NCI-H1092 (cell line): ENCODE measurements around the gene SAMD4B.
"Not testable (repeated sequence)": the region's sequence is repeated elsewhere in the genome, so short reads cannot be mapped to it uniquely, and the experiment has no call there.

Source experiments
- DNase-seq: peaks from one replicate; lab custom pipeline; 2025; lab: John Stamatoyannopoulos, UW

The SAMD4B gene

DNA sequence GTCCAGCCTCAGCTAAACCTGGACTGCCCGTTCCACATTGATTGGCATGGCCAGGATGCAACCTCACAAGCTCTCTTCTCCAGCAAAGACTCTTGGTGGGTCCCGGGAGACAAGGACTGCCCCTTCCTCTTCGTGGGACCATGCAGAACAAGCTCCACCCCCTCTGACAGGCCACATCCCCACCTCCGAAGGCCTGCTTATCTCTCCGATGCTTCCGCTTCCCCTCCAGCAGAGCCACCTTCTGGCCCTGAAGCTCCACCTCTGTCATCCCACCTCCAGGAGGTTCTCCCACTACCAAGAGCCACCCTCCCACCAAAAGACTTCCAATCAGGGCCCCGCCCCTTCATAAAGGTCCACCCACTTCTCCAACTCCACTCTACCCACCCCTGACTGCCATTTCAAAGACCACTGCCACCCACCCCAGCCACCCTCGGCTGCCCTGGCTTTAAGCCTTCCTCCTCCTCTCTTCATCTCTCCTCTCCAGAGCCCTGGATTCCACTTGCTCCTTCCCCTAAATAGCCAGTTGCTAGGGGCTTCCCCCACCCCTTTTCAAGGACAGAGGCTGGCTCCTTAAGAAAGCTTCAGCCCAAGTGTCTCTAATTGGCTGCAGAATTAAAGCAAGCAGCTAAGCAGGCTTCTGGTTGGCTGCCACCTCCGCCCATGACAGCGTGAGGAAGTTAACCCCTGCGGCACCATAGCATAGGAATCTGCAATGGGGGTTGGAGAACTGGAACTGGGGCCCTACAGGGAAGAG is 31.5 kb upstream of the SAMD4B start:
- no peak for DNase-seq

DNA sequence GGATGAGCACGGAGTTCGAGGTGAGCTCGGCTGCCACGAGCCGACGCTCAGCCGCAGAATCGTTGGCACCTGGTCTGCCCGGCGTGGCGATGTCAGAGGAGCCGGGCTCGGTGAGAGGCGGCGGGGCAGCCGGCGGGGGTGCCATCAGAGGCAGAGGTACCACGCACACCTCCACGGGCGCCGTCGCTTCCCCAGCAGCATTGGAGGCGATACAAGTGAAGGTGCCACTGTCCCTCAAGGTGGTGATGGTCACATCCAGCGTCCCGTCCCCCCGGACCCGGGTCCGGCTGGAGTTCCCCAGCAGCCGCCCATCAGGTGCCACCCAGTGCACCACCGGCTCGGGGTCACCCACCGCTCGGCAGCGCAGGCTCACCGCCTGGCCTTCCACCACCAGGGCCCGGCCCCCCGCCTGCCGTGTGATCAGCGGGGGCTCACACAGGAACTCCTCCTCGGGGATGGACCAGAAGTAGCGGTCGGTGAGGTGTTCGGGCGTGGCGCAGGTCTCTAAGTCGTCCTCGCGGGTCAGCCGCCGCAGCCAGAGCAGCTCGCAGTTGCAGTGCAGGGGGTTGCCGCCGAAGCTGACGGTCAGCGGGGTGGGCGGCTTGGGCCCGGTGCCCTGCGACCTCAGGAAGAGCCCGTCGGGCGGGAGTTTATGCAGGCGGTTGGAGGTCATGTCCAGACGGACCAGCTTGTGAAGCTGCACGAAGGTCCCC is 28.0 kb upstream of the SAMD4B start:
- no peak for DNase-seq

DNA sequence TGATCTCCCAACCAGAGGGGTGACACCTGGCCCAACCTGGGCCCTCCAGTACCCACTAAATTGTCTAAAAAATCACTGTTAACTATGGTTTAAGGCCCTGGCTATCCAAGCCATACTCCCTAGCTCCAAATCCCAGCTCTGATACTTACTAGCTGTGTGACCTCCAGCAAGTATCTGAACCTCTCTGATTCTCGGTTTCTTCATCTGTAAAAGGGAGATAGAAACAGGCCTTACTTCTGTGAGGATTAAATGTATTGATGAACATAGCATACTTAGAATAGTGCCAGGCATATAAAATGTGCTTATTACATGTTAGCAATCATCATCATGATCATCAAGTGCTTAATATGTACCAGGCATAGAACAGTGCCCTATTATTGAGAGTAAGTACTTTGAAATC is 26.3 kb upstream of the SAMD4B start:
- no peak for DNase-seq

DNA sequence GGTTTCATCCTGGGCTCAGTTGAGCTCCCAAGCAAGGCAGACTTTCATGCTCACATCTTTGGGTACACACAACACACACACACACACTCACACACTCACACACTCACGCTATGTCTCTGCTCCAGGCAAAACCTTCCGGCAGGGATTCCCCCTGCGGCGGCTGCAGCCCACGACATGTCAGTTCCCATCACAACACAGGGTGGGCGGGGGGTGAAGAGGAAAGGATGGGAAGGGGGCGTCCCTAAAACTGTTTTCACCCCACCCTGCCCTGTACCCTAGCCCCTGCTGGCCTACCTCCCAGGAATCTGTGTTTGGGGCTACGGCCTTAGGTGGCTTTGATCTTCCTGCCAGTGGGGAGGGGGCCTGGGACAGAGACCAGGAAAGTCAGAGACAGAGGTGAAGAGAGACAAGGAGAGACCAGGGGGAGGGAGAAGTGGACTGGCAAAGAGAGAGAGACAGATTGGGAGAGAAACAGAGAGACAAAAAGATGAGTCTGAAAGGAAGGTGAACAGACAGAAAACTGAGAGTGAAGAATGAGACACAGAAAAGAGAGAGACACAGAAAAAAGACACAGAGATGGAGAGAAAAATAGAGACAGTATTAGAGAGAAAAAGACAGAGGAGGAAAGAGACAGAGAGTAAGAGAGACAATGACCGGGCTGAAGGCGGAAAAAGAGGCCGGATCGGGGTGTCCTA is 25.4 kb upstream of the SAMD4B start:
- no peak for DNase-seq

DNA sequence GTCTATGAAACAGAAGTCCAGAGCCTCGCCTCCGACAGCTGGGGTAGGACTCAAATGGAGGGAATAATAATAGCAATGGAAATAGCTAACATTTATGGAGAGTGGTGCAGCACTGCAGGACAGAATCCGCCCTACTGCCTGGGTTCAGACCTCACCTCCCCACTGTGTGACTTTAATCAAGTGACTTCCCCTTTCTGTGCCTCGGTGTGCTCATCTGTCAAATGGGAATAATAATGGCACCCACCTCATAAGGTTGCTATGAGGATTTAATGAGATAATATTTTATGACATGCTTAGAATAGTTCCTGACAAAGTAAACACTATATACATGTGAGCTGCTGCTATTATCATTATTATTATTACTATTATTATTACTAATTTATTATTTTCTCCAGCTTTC is 24.7 kb upstream of the SAMD4B start:
- DNase-seq, result no peak

DNA sequence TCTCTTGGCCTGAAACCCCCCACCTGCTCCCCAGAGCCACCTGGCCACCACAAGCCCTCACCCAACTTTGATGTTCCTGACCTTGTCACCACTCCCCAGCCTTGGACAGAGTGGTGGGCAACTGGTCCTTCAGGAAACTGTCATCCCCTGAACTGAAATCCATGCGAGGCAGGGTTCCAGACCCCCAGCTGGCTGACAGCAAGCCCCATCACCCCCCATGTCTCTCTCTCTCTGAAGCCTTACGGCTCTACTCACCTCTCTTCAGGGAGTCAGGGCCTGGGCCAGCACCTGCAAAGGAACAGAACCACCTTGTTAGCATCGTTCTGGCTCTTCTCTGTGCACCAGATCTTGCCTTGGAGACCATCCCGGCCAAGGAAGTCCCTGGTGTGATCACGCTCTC is 24.1 kb upstream of the SAMD4B start:
- no peak for DNase-seq

DNA sequence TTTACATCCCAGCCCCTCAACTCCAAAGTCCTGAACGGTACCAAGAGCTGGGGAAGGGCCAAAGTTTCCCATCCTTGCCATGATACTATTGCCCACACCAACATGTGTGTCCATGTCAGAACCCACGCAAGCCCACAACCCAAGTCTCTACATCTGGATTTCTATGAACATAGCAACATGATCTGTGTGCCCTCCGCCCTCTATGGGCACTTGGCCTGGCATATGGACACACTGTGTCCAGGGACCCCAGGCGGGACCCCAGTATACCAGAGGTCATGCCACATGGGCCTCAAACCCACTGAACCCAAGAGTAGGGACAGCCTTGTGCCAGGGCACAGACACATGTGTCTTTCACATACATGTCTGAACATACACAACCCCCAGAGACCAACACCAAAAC is 23.5 kb upstream of the SAMD4B start:
- DNase-seq, result no peak

DNA sequence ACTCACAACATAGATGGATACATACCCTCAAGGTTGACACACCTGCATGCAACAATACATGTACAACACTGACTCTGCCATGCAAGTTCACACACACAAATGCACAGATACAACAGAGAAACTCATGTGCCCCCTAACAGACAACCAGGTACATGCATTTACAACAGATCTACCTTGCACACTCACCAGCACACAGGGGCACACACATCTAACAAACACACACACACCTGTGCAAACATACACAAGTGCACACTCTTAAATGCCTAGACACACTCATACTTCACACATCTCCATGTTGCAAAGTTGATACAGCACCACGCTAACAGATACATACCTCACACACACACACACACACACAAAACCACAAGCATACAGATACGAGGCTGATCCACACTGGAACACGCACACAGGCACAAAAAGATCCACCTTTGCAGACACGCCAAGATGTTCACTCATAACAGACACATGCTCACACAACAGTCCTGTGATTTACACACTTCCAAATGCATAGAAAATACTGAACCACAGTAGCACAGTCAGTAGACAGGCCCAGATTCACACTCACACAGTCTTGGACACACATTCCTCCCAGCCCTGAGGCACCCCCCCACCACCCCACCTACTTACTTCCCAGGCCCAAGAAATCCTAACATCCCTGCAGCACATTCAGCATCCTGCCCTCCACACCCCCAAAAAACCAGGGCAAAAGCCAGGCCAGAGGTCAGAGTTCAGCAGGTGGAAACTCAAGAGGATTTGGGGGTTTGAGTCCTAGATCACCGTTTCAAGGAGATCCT is 22.9 kb upstream of the SAMD4B start:
- no peak for DNase-seq

DNA sequence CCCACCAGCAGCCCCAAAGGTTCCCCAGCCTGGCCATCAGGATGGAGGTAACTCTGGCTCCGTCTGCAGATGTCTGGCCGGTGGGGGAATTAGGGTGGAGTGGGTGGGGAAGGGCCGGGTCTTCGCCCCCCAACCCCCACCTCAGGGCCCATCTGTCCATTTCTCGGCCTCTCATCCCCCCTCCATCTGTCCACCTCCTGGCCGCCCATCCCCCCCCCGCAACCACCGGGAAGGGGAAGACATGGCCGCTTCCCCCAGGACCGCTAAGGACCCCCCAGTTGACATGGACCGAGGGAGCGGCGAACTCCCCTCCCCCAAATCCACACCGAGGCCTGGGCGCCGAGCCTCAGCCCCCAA is 22.4 kb upstream of the SAMD4B start:
- DNase-seq, result no peak

DNA sequence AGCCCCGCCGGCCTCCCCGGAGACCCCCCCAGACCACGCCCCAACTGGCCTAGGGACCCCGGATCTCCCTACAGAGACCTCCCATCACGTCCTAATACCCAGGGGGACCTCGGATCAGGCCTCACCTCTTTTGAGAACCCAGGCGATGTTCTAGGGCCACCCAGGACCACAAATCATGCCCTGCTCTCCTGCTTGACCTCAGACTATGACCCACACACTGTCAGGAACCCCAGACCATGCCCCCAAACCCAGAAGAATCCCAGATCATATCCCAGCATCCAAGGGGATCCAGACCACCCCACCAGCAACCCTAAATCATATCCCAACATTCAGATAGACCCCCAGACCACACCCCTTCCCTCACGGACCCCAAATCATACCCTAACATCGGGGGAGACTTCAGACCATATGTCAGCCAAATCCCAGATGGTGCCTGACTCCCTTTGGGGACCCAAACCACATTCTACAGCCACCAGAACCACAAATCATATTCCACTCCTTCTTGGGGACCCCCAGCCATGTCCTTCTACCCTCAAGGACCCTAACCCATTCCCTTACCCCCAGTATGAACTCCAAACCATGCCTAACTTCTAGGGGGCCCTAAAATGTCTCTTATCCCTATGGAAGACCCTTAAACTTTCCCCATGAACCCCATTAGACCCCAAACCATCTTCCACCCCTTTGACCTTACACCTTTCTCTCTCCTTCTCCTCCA is 20.9 kb upstream of the SAMD4B start:
- DNase-seq, result no peak

DNA sequence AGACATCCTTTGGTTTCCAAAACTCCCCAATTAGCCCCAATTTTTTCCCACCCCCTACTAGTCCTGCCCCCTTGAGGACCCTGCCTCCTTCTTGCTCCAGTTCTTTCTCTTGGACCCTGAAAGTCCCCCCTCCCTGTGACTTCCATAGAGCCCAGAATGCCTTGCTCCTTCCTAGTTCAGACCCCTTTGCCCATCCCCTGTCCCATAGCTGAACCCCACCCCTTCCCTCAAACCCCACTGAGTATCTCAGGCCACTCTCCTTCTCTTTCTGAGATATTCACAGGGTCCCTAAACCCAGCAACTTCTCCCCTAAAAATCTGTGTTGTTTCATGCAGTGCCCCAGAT is 20.4 kb upstream of the SAMD4B start:
- DNase-seq, result no peak

DNA sequence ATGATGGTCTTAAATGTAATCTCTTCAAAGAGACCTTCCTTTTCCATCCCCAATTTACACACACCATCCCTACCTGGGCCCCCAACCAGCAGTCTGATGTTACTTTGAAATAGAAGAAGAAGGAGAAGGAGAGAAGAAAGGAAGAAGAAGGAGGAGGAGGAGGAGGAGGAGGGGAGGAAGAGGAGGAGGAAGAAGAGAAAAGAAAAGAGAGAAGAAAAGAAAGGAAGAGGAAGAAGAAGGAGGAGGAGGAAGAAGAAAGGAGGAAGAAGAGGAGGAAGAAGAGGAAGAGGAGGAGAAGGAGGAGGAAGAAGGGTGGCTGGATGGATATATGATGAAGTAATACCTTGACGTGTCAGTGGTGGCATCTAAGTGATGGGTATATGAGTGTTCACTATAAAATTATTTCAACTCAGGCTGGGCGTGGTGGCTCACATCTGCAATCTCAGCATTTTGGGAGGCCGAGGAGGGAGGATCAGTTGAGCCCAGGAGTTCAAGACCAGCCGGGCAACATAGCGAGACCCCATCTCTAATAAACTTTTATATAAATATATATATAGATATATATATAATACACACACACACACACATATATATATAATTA is 17.9 kb upstream of the SAMD4B start:
- DNase-seq, result no peak

DNA sequence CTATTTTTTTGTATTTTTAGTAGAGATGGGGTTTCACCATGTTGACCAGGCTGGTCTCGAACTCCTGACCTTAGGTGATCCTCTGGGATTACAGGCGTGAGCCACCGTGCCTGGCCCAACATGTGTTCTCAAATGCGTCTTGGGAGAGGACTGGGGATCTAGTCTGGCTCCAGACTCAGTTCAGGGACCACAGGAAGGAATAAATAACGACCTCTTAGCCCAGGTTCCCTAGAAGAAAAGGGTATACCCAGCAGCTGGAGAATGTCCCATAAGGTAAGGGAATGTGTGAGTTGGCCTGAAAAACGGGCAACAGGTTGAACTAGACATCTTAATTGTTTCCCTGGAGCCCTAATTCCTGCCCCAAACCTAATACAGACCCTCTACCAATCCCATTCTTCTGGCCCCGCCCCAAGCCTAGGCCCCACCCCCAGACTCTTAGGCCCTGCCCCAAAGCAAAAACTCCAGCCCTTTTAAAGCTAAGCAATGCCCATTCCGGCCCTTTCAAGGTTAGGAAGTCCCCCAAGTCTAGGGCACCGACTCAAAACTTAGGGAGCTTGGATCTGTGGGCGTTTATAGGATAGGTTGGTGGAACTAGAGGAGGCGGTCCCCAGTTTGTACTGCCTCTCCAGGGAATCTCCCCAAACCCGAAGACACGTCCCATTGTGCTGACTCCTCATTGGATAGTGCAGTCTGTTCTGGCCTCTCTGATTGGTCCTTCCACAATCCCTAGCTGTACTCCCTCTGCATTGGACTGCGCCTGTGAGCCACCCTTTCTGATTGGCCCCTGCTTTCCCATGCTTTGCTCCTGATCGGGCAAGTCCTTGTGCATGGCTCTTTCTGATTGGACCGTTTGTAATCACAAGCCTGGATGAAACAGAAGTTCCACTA is 16.2 kb upstream of the SAMD4B start:
- no peak for DNase-seq

DNA sequence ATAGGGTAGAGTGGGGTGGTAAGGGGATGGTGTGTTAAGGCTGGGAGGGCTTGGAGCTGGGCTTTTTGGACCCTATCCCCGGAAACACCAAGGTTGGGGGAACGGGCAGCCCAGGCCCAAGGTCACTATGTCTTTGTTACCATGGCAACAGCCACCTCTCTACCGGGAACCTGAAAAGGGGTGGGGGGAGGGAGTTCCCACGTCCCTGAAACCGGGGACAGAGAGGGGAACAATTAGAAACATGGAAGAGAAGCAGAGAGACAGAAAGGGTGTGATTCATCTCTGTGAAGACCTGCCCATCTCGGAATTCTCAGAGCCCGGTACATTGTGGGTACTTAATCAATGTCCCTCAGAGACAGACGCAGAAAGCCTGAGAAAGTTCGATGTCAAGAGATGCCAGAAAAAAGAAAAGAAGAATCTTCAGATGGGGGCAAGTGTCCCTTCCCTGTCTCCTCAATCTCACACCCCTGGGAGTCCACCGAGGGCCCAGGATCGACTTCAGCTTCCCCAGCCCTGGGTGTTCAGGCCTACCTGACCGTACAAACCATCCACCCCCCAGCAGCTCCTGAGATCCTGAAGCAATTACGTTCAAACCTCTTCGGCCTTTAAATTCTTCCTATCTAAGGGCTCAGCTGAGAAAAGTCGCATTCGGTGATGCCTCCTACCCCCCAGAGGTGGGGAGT is 14.7 kb upstream of the SAMD4B start:
- no peak for DNase-seq

DNA sequence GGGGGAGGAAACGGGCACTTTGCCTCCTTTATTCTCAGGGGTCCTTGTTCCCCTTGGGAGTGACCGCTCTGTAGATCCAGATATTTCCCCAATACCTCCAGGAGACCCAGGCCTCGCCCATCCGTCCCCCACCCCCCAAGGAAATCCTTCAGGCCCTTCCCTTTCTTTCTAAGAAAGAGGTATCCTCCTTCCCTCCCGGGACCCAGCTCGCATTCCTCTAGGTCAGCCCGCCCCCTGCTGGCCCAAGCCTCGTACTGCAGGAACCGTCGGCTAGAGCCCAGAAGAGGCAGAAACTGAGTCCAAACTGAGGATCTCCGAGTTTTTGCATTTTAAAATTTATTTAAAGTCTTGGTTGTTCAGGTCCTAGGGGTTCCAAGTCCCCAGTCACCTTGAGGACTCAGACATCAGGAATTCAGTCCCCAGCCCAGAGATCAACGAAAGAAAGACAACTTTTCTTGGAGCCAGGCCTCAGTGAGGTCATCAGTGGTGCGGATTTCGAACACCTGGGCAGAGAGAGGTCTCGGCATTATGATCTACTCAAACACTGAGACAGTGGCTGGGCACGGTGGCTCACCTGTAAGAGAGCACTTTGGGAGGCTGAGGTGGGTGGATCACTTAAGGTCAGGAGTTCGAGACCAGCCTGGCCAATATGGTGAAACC is 14.0 kb upstream of the SAMD4B start:
- peak; percentile 31 for DNase-seq

DNA sequence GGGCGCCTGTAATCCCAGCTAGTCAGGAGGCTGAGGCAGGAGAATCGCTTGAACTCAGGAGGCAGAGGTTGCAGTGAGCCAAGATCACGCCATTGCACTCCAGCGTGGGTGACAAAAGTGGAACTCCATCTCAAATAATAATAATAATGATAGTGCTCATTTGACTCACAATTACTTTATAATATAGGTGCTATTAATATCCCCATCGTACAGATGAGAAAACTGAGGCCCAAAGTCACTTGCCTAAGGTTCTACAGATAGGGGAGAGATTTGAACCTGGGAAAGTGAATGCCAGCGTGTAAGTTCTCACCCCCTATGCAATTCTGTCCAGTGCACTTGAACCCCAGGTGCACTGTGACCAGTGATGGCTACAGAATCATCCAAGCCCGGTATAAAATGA is 12.3 kb upstream of the SAMD4B start:
- no peak for DNase-seq

DNA sequence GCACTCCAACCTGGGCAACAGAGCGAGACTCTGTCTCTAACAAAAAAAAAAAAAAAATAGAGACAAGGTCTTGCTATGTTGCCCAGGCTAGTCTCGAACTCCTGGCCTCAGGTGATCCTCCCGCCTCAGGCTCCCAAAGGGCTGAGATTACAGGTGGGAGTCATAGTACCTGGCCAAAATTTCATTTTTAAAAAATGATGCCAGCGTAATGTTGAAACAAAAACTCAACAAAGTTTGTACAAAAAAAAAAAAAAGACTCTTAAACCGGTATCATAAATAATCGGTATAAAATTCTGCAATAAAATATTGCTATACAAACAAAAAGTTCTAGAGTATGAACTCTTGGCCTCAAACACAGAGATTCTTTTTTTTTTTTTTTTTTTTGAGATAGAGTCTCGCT is 9.9 kb upstream of the SAMD4B start:
- DNase-seq, result no peak

DNA sequence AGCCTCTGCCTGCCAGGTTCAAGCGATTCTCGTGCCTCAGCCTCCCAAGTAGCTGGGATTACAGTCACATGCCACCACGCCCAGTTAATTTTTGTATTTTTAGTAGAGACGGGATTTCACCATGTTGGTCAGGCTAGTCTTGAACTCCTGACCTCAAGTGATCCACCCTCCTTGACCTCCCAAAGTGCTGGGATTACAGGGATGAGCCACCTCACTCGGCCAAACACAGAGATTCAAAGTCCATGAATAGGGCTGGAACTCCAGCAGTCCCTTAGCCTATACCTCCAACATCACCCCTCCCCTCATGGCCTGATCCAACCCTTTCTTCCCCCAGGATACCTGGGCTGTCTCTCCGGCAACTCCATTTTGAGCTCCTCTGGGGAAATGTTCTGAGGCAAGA is 9.5 kb upstream of the SAMD4B start:
- not testable (repeated sequence) for DNase-seq

DNA sequence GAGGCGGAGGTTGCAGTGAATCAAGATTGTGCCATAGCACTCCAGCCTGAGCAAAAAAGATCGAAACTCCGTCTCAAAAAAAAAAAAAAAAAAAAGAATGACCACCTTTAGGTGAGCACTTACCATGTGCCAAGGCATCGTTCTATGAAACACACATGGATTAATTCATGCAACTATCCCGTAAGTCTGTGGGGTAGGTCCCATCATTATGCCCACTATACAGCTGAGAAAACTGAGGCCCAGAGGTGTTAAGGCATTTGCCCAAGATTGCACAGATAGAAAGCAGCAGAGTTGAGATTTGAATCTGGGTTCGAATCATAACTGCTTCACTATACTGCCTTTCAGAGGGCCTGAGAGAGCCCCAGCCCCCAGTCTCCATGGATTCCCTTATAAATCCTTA is 8.7 kb upstream of the SAMD4B start:
- no peak for DNase-seq
